RWPE1 (cell line): ENCODE data around the gene FHOD3.

ENCODE experiments used
- CTCF ChIA-PET: fragments of 350-600 bp; sonication (Branson Sonifier 250); formaldehyde crosslinking; extraction: SDS; loops from one replicate; lab custom pipeline; 2021; lab: Yijun Ruan, JAX
- POLR2A ChIA-PET: fragments of 400-600 bp; formaldehyde crosslinking; extraction: SDS; loops from one replicate; lab custom pipeline; 2020; ENCODE audit warnings: antibody characterized with exemption; ENCODE audit not compliant: low non-redundant PET; lab: Yijun Ruan, JAX
- DNase-seq: peaks from one replicate; pipeline ENCODE4 v3.0.0; 2012; ENCODE audit warnings: low spot score
- H3K27ac ChIP-seq: fragments of 450-650 bp; 2 replicates; pipeline ENCODE4 v1.5.1; 2017
- TF ChIP-seq, protein P1 (sequence below): fragments of 450-650 bp; conservative IDR thresholded peaks from 2 replicates; pipeline ENCODE4 v1.5.1; 2017; ENCODE audit warnings: low read depth, mild to moderate bottlenecking

Gene FHOD3

DNA sequence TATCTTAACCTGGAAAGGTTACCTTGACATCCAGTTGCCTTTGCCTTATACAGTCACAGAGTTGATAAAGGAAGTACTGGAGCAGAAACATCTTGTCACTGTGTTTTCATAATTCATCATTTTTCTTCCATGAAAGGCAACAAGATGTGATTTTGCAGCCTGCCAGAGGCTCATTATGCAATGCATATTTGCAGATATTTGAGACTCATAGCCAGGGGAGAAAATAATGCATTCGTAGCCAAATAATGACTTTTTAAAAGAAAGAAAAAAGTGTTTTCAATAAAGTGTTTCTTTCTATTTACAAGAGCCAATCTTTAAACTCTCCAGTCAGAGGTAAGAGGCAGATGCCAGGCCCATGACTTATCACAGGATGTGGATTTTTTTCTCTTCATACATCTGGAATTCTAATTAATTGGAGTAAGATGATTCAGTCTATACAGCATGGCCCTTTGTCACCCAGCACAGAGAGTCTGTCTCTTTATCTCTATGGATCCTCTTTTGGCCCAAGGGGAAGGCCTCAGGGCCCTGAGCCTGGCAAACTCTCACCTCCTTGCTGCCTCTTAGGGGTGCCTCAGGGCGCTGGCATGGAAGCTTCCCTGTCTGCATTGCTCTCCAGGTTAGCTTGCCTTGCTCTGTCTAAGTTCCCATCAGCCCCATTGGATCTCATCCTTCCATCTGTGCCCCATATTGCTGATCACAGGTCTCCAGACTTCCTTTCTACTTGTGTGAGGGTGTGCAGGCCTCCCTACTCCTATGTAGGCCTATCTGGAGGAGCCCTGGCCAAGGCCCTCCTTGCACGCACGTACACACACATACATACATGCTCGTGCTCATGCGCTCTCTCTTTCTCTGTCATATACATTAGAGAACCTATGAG, 283.6 kb downstream of the FHOD3 start:
- ChIA-PET POLR2A (no interaction called here), CTCF (interaction anchor here (1.0 kb wide), 1 partner anchor 176 kb away, joined by 3 read pairs; no protein-coding TSS in a partner anchor)
- DNase-seq = peak; percentile 30
- TF ChIP-seq, protein P1, sequence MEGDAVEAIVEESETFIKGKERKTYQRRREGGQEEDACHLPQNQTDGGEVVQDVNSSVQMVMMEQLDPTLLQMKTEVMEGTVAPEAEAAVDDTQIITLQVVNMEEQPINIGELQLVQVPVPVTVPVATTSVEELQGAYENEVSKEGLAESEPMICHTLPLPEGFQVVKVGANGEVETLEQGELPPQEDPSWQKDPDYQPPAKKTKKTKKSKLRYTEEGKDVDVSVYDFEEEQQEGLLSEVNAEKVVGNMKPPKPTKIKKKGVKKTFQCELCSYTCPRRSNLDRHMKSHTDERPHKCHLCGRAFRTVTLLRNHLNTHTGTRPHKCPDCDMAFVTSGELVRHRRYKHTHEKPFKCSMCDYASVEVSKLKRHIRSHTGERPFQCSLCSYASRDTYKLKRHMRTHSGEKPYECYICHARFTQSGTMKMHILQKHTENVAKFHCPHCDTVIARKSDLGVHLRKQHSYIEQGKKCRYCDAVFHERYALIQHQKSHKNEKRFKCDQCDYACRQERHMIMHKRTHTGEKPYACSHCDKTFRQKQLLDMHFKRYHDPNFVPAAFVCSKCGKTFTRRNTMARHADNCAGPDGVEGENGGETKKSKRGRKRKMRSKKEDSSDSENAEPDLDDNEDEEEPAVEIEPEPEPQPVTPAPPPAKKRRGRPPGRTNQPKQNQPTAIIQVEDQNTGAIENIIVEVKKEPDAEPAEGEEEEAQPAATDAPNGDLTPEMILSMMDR = no peak
- peak overlapping the region; percentile 62 for H3K27ac ChIP-seq

DNA sequence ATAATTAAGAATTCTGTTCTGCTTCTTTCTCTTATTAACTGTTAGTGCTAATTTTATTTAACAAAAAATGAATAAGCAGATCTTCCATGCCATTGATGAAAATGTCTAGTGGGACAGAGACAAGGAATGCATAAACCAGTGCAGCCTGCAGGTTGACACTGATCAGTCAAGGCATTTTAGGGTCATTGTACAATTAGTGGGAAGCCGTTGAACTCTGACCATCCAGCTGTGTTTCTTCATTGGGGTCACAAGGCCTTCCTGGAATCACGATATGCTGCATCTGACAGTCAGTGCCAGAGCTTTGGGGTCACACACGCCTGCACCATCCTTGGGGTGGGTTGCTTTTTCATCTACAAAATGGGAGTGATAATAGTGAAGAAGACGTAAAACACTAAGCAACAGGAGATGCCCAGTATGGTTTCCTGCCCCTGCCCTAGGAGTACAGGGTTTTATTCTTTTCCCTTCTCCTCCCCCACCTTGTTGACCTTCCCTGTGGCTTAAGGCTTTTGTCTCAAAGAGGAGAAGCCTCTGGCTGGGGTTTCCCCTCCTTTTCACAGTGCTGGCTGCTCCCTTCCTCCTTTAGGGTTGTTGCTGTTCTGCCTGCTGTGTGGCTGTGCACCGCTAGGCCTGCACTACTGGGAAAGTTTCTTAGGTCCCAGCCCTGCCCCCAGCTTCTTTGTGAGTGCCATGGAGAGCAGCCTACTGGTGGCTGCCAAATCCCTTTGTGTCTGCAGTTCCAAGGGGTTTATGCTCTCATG, 285.7 kb downstream of the FHOD3 start:
- DNase-seq = no peak
- TF ChIP-seq, protein P1 = no peak
- CTCF ChIA-PET = no interaction called here
- no peak overlapping the region for H3K27ac ChIP-seq
- POLR2A ChIA-PET = no interaction called here

DNA sequence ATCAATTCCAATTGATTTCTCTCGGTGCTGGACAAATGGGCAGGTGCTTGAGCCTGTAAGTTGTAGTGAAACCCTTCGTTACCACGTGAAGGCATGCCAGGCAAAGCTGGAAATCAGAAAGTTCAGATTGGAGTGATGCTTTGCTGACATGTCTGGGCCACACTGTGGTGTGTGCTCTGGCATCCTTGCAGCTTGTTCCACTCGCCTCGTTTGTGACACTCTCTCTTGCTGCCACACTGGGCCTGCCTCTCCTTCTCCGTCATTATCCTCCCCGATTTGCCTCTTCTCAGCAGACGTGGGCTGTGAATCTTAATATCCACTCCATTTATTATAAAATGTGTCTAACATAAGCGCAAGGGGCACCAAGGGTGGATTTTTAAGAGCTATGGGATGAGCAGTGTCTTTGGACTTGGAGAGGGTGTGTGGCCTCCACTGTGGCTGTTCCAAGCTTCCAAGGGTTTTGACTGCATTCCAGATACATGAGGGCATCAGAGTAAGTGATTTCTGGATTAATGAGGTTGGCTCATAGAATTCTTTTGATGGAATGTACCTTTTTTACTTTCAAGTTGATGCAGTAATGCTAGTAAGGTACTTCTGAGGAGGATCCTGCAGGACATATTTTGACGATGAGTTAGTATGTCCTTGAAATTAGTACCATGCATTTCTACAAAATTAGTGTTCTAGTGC, 292.5 kb downstream of the FHOD3 start:
- ChIA-PET POLR2A (no interaction called here), CTCF (no interaction called here)
- TF ChIP-seq, protein P1 = no peak
- DNase-seq = peak; percentile 9
- H3K27ac ChIP-seq = peak overlapping the region; percentile 74

DNA sequence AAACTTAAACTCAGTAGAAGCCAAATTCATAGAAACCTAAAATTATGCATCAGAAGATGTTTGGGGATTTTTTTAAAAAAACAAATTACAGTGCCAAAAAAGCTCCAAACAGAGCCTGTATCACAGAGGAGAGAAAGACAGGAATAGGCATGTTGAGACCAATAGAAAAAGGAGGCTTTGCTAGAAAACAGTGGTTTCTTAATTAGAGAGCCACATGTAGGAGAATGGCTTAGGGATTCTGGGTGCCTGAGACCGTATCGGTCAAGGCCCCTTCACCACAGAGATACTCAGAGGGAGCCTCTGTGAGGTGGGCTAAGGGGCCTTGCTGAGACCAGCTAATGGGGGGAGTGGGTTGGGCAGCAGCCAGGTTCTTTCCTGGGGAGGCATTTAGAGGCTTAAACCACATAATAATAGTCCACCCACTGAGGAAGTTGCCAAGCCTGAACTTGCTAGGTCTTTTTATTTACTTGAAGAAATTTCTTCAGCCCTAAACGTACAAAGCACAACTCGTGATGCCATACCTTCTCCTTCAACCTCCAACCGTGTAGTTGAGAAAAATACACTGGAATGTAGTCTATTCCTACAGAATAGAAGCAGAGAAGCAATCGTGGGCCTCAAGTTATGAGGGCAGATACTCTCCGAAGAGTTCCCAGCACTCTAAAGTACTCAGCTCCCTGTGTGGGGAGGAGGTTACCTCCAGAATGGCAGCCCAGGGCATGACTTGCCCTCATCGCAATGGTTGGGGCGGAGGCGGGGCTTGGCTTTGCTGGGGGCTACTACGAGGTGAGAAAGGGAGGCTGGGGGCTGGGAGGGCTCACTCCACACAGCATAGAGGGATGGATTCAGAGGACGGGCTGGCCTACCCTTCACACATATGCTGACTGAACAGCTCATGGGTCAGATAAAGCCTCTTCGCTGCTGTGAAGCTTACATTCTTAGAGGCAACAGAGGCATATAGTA, 293.4 kb downstream of the FHOD3 start:
- peak overlapping the region; percentile 86 for H3K27ac ChIP-seq
- ChIA-PET CTCF (interaction anchor here (0.6 kb wide), 1 partner anchor 231 kb away, joined by 3 read pairs; no protein-coding TSS in a partner anchor), POLR2A (no interaction called here)
- DNase-seq = peak; percentile 4
- TF ChIP-seq, protein P1 = no peak

DNA sequence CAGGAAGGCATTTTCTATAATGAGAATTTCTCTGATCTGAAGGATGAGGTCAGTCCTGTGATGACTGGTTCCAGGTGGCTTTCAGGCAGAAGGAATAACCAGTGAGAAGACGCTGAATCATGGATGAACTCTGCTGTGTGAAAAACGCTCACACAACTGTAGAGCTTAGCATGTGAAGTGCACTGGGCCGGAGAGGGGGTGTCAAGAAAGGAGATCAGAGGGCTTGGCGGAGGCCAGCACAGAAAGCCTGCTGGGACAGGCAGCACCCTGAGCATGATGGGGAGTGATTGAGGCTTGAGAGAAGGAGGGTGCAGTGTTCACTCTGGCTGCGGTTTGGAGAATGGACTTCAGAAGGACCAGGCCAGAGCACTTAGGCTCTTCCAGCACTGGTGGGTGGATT, 294.8 kb downstream of the FHOD3 start:
- no peak for DNase-seq
- CTCF ChIA-PET = no interaction called here
- H3K27ac ChIP-seq = no peak overlapping the region
- POLR2A ChIA-PET = no interaction called here
- TF ChIP-seq, protein P1 = no peak
